OCI-LY3 (cell line): ENCODE measurements around the gene KCNE1.

ENCODE experiments used
- CTCF ChIP-seq: fragments of 200-600, 300-600 bp; sonication (generic); IDR thresholded peaks from 2 replicates; pipeline ENCODE4 v1.5.1; 2014; ENCODE audit warnings: antibody characterized with exemption, low read length, low read depth
- EZH2phosphoT487 ChIP-seq: fragments of 200-600 bp; shearing (Covaris generic); IDR thresholded peaks from 2 replicates; pipeline ENCODE4 v1.6.1; 2018; ENCODE audit warnings: antibody characterized with exemption, mixed run types, low read depth

- TF ChIP-seq CTCF: no peak
- TF ChIP-seq EZH2phosphoT487: no peak
Measured at GRCh38 chr21:34560609-34561008, 48.6 kb upstream of the KCNE1 start.
